OCI-LY7 (cell line): Measurements from ENCODE around the gene SLC39A7.

ENCODE experiments used
- CTCF ChIP-seq: fragments of 200-600 bp; sonication (generic); conservative IDR thresholded peaks from 2 replicates; pipeline ENCODE4 v1.5.1; 2014; ENCODE audit warnings: mild to moderate bottlenecking, antibody characterized with exemption, low read length, moderate library complexity, mixed read lengths
- EZH2phosphoT487 ChIP-seq: fragments of 200-600 bp; sonication (generic); IDR thresholded peaks from 2 replicates; pipeline ENCODE4 v1.6.1; 2018; ENCODE audit warnings: low read depth, borderline replicate concordance, mild to moderate bottlenecking, mixed run types, antibody characterized with exemption, low read length, moderate library complexity, mixed read lengths

GRCh38 chr6:33207552-33208090 is 7.0 kb downstream of the SLC39A7 start:
- TF ChIP-seq EZH2phosphoT487 (no peak), CTCF (no peak)
